Esophagus (tissue), 2 donors: ENCODE results near the gene H2BW1. TPM values are rescaled to one million over a fixed set of nuclear protein-coding genes. Genes with fewer than 3 reads are reported as not detected.
"Not testable (repeated sequence)": the region's sequence is repeated elsewhere in the genome, so short reads cannot be mapped to it uniquely, and the experiment has no call there.

Experiments
- H3K27ac ChIP-seq, 2 donors: one replicate each; pipeline ENCODE4 v1.5.1; 2013; ENCODE audit warnings: low read depth in 2 of 2, mild to moderate bottlenecking in 2 of 2, inconsistent platforms in 1 of 2, low read length in 1 of 2, moderate library complexity in 1 of 2
- H3K27me3 ChIP-seq, 2 donors: one replicate each; pipeline ENCODE4 v1.6.1; 2013; ENCODE audit warnings: low read length in 2 of 2, control low read depth in 1 of 2, mild to moderate bottlenecking in 1 of 2; ENCODE audit not compliant: insufficient read depth in 2 of 2, control insufficient read depth in 1 of 2
- H3K36me3 ChIP-seq, 2 donors: one replicate each; pipeline ENCODE4 v1.6.1; 2013; ENCODE audit warnings: low read length in 1 of 2; ENCODE audit not compliant: control insufficient read depth in 2 of 2, insufficient read depth in 2 of 2
- H3K4me1 ChIP-seq, 2 donors: one replicate each; pipeline ENCODE4 v1.6.1; 2013; ENCODE audit warnings: low read length in 1 of 2; ENCODE audit not compliant: control insufficient read depth in 2 of 2, insufficient read depth in 2 of 2
- H3K4me3 ChIP-seq, 2 donors: one replicate each; pipeline ENCODE4 v1.5.1; 2013; ENCODE audit warnings: low read length in 2 of 2, mild to moderate bottlenecking in 2 of 2, low read depth in 1 of 2, moderate library complexity in 1 of 2
- H3K9me3 ChIP-seq, 2 donors: one replicate each; pipeline ENCODE4 v1.6.1; 2013; ENCODE audit warnings: mild to moderate bottlenecking in 2 of 2, low read depth in 1 of 2, low read length in 1 of 2, moderate library complexity in 1 of 2; ENCODE audit not compliant: control insufficient read depth in 2 of 2, insufficient read depth in 1 of 2
- WGBS, 2 donors: extraction: QIAGEN DNeasy Blood & Tissue Kit; methylation state at CpG; one replicate each; pipeline ENCODE4 v1.1.7; 2013; 5-methylcytosine and 5-hydroxymethylcytosine counted together
- polyA plus RNA-seq, 2 donors: library from polyadenylated mRNA; stranded (reverse); fragments of 200-250 nt; gene quantifications; one replicate each; pipeline ENCODE4 v1.2.3, GENCODE V29; 2013
- donor health status: healthy with polysubstance abuse.
- donor health status: Bipolar disorder and iron deficiency.

H2BW1 gene
- polyA plus RNA-seq, 2 donors = not detected

- Histone ChIP-seq H3K4me1 (no peaks in the 10 kb centered on the region), H3K9me3 (no peaks in the 10 kb centered on the region), H3K4me3 (no peak overlapping the region), H3K27me3 (peaks cover 0 to 3% of the 10 kb centered on the region in 2 donors), H3K36me3 (no peaks in the 10 kb centered on the region), H3K27ac (no peak overlapping the region)
- WGBS, 2 donors = 62 to 69% methylated on average over 5 of the region's 5 CpGs
Measured at GRCh38 chrX:104008831-104009230, 4.7 kb downstream of the H2BW1 start.

- Histone ChIP-seq H3K4me3 (no peak overlapping the region), H3K36me3 (no peaks in the 10 kb centered on the region), H3K27ac (no peak overlapping the region), H3K4me1 (no peaks in the 10 kb centered on the region), H3K27me3 (peaks cover 0 to 3% of the 10 kb centered on the region in 2 donors), H3K9me3 (no peaks in the 10 kb centered on the region)
- 51 to 54% methylated on average over 5 of the region's 5 CpGs for WGBS, 2 donors
Measured at GRCh38 chrX:103999234-103999633, 14.3 kb downstream of the H2BW1 start.

DNA sequence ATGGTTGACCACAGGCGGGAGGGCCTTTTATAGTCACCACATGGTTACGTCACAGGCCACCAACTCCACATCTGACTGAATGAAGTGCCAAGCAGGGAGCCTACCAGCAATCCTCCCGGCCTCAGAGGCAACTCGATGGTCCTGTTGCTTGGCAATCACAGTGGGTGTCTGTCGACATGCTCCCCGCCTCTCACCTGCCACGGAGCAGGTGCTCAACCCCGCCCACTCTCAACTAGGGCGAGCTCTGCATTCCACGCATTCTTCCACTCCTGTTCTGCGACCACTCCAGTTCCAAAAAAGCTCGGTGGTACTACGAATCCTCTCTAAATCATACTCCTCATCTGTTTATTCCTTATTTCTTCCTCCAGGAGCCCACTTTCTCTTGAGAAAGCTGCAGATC is 30.0 kb downstream of the H2BW1 start:
- WGBS, 2 donors = no CpG with 5 or more reads among the region's 13 CpGs
- not testable (repeated sequence) for H3K27me3 ChIP-seq, H3K9me3 ChIP-seq

DNA sequence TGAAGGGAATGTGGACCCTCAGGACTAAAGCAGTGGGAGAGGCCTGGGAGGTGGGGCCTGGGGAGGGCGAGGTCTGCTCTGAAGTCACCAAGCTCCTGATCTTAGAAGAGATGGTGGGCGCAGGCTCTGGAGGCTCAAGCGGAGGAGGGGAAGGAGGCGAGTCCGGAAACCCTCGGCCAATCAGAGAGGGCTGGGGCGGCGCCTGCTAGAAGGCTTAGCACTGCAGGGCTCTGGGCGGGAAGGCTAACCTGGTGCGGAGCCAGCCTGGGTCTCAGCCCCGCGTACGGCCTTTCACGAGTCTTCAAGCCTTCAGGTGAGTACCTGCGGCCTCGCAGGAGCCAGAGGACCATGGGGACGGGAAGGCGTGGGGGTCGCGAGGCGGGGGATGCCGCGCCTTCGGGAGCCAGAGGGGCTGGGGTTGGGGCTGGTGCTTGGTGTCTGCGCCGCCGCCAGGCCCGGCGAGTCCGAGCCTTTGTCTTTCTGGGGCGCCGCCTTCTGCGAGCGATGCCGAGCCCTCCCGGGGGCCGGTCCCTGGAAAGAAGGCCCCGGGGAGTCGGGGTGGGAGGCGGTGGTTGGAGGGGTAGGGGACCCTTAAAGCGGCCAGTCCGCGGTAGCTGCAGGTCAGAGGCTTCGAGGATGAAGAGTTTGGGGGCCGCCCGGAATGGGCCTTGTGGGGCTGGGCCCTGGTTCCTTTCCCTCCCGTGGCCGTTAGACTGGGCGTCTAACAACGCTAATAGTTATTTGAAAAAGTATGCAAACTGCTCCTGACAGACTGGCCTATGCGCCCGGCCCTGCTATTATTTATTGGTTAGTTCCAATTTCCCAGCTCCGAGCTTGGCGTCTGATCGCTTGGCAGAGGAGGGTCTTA is 50.9 kb downstream of the H2BW1 start, which contains the start of gene TMSB15B:
TSS of gene TMSB15B (plus strand) at position 217 of the 868 bp plus-strand sequence.
- not testable (repeated sequence) for H3K27ac ChIP-seq, H3K27me3 ChIP-seq, H3K9me3 ChIP-seq, H3K36me3 ChIP-seq, H3K4me3 ChIP-seq, H3K4me1 ChIP-seq
- no CpG with 5 or more reads among the region's 55 CpGs for WGBS, 2 donors

More for the DNA sequence above, 30.0 kb downstream of the H2BW1 start:
- H3K4me1 ChIP-seq, H3K36me3 ChIP-seq, H3K4me3 ChIP-seq, H3K27ac ChIP-seq: not testable (repeated sequence)

Other genes with a start within 250 kb of the H2BW1 start
- gene PLP1, start 236.9 kb downstream of the H2BW1 start, polyA plus RNA-seq = 1 to 10 TPM in 1 of 2 donors, under 1 TPM in 1; 0.94 to 2.3 TPM
- 1 to 10 TPM in 1 of 2 donors, under 1 TPM in 1; 0.45 to 1.0 TPM for gene RAB9B, start 181.5 kb downstream of the H2BW1 start, polyA plus RNA-seq
- gene TMSB15B, start 51.1 kb downstream of the H2BW1 start, polyA plus RNA-seq = 1 to 10 TPM; 1.1 to 2.1 TPM
- gene H2BW2, start 26.2 kb upstream of the H2BW1 start, polyA plus RNA-seq = not detected
- gene TMSB15C, start 62.5 kb upstream of the H2BW1 start, polyA plus RNA-seq = under 1 TPM; 0.24 to 0.28 TPM
- under 1 TPM; 0.51 to 0.71 TPM for gene ZCCHC18, start 98.8 kb upstream of the H2BW1 start, polyA plus RNA-seq
- gene SLC25A53, start 143.3 kb upstream of the H2BW1 start, polyA plus RNA-seq = 1 to 10 TPM; 2.9 to 4.1 TPM
- 1 to 10 TPM; 4.5 to 5.8 TPM for gene FAM199X, start 152.7 kb upstream of the H2BW1 start, polyA plus RNA-seq
- gene ESX1, start 241.2 kb upstream of the H2BW1 start, polyA plus RNA-seq = not detected